Gastroesophageal sphincter (tissue), 3 donors: ENCODE results near the gene KRT27.

ENCODE experiments used
- EP300 ChIP-seq: sonication (generic); formaldehyde crosslinking; IDR thresholded peaks from one replicate; pipeline ENCODE4 v1.6.1; 2017; ENCODE audit warnings: antibody characterized with exemption, mild to moderate bottlenecking
- POLR2A ChIP-seq, 2 donors: fragments of 450-650 bp; IDR thresholded peaks; one replicate each; pipeline ENCODE4 v1.6.1; 2017; ENCODE audit warnings: antibody characterized with exemption in 2 of 2, mild to moderate bottlenecking in 2 of 2, moderate library complexity in 1 of 2
- POLR2AphosphoS5 ChIP-seq: sonication (generic); formaldehyde crosslinking; IDR thresholded peaks from one replicate; pipeline ENCODE4 v1.6.1; 2017; ENCODE audit warnings: antibody characterized with exemption
- TF ChIP-seq, protein P1 (sequence below), 4 experiments: fragments of 200-600 bp in 2 of 4; fragments of 450-650 bp in 2 of 4; sonication (generic) in 1 of 4; IDR thresholded peaks; one replicate each; pipeline ENCODE4 v1.5.1; 2017 to 2019; ENCODE audit warnings: antibody characterized with exemption in 4 of 4, mild to moderate bottlenecking in 2 of 4, moderate library complexity in 2 of 4

DNA sequence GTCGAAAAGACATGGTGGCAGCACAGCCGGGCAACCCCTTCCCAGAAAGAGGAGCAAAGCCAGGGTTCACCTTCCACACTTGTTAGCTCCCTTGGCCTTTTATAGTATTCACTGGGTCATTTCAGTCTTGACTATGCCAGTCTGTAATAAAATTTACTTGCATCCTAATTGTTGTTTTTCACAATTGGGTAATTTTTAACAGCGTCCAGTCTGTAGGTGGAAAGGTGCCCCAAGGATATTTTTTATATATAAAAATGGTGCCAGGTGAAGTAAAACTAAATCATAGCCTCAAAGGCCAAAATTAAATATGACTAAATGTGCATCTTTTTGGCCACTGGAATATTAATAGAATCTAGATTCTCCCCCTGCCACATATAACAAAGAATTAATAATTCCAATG is 10.2 kb downstream of the KRT27 start, which contains the start of gene KRT26:
- TF ChIP-seq, protein P1, sequence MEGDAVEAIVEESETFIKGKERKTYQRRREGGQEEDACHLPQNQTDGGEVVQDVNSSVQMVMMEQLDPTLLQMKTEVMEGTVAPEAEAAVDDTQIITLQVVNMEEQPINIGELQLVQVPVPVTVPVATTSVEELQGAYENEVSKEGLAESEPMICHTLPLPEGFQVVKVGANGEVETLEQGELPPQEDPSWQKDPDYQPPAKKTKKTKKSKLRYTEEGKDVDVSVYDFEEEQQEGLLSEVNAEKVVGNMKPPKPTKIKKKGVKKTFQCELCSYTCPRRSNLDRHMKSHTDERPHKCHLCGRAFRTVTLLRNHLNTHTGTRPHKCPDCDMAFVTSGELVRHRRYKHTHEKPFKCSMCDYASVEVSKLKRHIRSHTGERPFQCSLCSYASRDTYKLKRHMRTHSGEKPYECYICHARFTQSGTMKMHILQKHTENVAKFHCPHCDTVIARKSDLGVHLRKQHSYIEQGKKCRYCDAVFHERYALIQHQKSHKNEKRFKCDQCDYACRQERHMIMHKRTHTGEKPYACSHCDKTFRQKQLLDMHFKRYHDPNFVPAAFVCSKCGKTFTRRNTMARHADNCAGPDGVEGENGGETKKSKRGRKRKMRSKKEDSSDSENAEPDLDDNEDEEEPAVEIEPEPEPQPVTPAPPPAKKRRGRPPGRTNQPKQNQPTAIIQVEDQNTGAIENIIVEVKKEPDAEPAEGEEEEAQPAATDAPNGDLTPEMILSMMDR (IDR thresholded peaks at IDR 0.05) = no peak
- no peak for TF ChIP-seq EP300
- TF ChIP-seq POLR2AphosphoS5 = no peak
- TF ChIP-seq POLR2A (IDR thresholded peaks at IDR 0.05) = no peak
